DMS53 treated with DMSO at 0.1 percent for 48 hours (cell line): ENCODE data around the gene SLC9A1.

Experiments
- DNase-seq: peaks from one replicate; lab custom pipeline; 2025; ENCODE audit not compliant: unreplicated experiment; lab: John Stamatoyannopoulos, UW

Gene SLC9A1

GRCh38 chr1:27106561-27107323 is 48.2 kb downstream of the SLC9A1 start:
- no peak for DNase-seq

- no peak for DNase-seq
Measured at GRCh38 chr1:27105018-27105417, 49.9 kb downstream of the SLC9A1 start.

- DNase-seq, result no peak
Measured at GRCh38 chr1:27103498-27103897, 51.4 kb downstream of the SLC9A1 start.

- DNase-seq, result peak; percentile 12
Measured at GRCh38 chr1:27102707-27103468, 52.0 kb downstream of the SLC9A1 start.

- DNase-seq, result no peak
Measured at GRCh38 chr1:27102134-27102706, 52.7 kb downstream of the SLC9A1 start.

DNA sequence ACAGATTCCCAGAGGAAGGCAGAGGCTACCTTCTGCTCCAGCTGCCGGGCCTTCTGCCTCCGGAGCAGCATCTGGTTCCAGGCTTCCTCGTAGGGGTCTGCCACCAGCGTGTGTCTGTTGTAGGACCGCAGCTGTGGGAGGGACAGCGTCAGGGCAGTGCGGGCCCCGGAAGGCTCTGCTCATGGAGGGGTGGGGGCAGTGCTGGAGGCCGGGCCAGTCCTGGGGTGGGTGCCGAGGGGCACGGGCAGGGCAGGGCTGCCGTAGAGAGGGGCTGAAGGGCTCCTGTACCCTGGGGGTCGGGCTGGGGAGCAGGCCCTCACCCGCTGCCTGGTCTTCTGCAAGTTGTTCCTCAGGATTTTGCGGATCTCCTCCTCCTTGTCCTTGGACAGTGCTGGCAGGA is 53.2 kb downstream of the SLC9A1 start:
- no peak for DNase-seq

- DNase-seq, result no peak
Measured at GRCh38 chr1:27101054-27101491, 53.9 kb downstream of the SLC9A1 start.

GRCh38 chr1:27100335-27101053 is 54.4 kb downstream of the SLC9A1 start:
- no peak for DNase-seq

DNA sequence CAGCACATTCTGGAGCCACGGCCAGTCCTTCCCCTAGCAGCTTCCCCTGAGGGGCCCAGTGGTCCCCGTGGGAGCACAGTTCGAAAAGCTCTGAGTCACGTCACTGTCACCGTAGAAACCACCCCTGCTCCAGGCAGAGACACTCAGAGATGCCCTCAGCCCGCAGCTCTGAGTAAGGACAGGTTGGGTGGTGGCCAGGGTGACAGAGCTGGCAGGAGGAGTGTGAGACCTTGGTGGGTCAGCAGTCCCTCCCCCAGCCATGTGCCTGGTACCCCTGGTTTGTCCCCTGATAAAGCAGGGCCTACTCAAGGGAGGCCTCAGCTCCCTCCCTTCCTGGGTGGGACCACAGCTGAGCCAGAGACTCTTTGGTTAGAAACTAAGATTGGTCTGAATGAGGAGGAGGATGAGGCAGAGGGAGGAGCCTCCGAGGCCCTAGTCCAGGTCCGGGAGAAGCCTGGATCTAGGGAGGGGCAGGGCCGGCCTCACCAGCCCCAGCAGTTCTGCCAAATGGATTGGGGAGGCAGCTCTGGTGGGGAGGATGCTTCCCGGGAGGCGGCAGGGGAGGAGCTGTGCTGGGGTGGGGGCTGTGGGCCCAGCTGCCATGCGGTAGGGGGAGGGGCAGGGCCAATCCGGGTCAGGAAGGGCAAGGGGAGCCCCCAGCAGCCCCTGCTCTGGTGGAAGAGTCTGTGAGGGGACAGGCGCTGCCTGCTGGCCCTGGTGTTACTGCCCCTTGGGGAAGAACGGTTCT is 55.2 kb downstream of the SLC9A1 start:
- peak; percentile 27 for DNase-seq

GRCh38 chr1:27099135-27099586 is 55.8 kb downstream of the SLC9A1 start:
- DNase-seq, result peak; percentile 34

- DNase-seq, result no peak
Measured at GRCh38 chr1:27098431-27099134, 56.3 kb downstream of the SLC9A1 start.

GRCh38 chr1:27097484-27097917 is 57.4 kb downstream of the SLC9A1 start:
- DNase-seq, result peak; percentile 74

DNA sequence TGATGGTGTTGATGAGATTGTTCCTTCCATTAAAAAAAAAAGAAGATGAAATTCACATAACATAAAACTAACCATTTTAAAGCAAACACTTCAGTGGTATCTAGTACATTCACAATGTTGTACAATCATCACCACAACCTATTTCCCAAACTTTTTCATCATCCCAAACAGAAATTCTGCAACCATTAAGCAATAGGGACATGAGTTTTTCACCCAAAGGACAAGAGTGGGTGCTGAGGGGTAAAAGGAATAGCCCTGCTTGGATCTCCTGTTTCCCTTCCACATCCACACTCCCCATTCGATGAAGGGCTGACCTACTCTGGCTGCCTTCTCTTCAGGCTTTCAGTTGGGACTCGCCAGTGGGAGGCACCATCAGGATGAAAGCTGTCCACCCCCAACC is 59.3 kb downstream of the SLC9A1 start:
- DNase-seq, result no peak

GRCh38 chr1:27092888-27093287 is 62.0 kb downstream of the SLC9A1 start:
- no peak for DNase-seq

- DNase-seq, result no peak
Measured at GRCh38 chr1:27090911-27091310, 64.0 kb downstream of the SLC9A1 start.

DNA sequence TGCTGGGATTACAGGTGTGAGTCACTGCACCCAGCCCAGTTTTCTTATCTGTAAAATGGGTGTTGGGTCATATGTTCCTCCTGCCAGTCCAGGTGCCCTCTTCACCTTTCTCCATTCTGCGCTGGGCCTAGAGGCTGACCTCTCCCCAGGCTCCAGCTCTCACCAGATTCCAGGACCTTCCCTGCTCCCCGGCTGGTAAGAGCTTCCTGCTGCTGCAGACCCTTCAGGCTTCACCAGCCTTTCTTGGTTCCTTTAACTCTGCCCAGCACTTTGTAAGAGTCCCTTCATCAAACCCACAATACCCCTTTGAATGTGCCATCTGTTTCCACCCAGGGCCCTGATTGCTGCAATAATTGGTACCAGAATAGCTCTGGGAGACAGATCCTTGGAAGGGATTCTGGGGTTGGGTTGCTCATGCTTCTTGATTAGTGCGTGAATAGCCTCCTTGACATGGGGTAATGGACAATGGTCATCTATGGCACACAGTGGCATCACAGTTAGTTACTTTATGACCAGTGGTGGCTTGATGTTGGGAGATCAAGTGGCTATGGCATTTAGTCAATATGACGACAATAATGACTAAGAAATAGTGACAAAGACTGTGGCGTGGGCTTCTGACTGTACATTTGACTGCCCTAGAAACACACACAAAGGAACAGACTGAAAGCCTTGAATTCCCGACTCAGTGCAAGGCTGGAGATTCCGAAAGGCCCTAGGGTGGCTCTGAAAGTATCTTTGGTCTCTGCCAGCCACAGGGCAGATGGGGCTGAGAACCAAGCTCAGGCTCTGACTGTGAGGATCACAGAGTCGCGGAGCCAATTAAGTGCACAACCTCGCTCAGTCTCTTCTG is 67.3 kb downstream of the SLC9A1 start:
- no peak for DNase-seq

- no peak for DNase-seq
Measured at GRCh38 chr1:27086628-27087027, 68.3 kb downstream of the SLC9A1 start.

DNA sequence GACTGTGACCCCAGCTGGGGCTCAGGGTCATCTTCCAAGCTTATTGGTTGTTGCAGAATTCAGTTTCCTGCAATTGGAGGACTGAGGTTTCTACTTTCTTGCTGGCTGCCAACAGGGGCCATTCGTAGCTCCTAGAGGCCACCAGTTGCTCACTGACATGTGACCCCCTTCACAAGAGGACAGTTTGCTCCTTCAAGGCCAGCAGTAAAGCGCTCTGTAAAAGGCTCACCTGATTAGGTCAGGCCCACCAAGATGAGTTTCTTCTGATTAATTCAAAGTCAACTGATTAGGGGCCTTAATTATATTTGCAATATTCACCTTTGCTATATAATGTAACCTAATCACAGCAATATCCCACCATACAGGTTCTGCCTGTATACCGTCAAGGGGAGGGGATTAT is 68.9 kb downstream of the SLC9A1 start:
- no peak for DNase-seq

GRCh38 chr1:27084107-27084506 is 70.8 kb downstream of the SLC9A1 start:
- DNase-seq, result no peak
